OCI-LY3 (cell line): Measurements from ENCODE around the gene COL27A1.

Experiments
- CTCF ChIP-seq: fragments of 200-600, 300-600 bp; sonication (generic); IDR thresholded peaks from 2 replicates; pipeline ENCODE4 v1.5.1; 2014; ENCODE audit warnings: antibody characterized with exemption, low read length, low read depth
- EZH2phosphoT487 ChIP-seq: fragments of 200-600 bp; shearing (Covaris generic); IDR thresholded peaks from 2 replicates; pipeline ENCODE4 v1.6.1; 2018; ENCODE audit warnings: antibody characterized with exemption, mixed run types, low read depth

GRCh38 chr9:114246558-114246957 is 91.2 kb downstream of the COL27A1 start:
- TF ChIP-seq CTCF: no peak
- TF ChIP-seq EZH2phosphoT487: no peak
